Measurements from ENCODE around the gene ASPM. TPM values are rescaled to one million over a fixed set of nuclear protein-coding genes. Genes with fewer than 3 reads are reported as not detected.

ASPM gene
- total and polyA plus RNA-seq, 2 of the 8 experiments (the other 6 are each of a cell fraction or from before 2014, with no cell fraction given) = 5.1 to 50.3 TPM

DNA sequence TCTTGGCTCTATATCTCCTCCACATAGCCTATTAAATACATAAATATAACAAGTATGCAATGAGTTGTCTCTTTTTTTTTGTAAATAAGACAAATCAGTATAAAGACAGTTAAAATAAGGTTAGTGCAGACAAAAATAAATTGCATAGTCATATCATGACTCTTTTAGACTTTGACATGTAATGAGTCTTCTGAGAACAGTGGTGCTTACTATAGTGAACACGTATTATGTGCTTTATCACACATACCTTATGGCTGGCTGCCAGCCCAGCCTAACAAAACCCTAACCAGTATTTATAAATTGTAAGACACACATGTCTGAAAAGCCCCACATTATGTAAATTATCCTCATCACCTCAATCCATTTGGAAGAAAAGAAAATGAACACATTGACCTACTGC, 50.3 kb downstream of the ASPM start:
- no peak overlapping the region for H3K23ac ChIP-seq (ENCODE audit: insufficient read length)
- no peak for TF ChIP-seq RFX5 (IDR thresholded peaks at IDR 0.05; ENCODE audit: borderline replicate concordance, low read depth, low read length)
- TF ChIP-seq SP4 (IDR thresholded peaks at IDR 0.05; ENCODE audit: low read length) = no peak
- no peak for TF ChIP-seq HDAC2 (IDR thresholded peaks at IDR 0.05; ENCODE audit: borderline replicate concordance in 1 of 2, low read depth in 2 of 2, low read length in 2 of 2)
- TF ChIP-seq, protein P1, sequence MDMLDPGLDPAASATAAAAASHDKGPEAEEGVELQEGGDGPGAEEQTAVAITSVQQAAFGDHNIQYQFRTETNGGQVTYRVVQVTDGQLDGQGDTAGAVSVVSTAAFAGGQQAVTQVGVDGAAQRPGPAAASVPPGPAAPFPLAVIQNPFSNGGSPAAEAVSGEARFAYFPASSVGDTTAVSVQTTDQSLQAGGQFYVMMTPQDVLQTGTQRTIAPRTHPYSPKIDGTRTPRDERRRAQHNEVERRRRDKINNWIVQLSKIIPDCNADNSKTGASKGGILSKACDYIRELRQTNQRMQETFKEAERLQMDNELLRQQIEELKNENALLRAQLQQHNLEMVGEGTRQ (IDR thresholded peaks at IDR 0.05; ENCODE audit: low read length) = no peak
- TF ChIP-seq NANOG (IDR thresholded peaks at IDR 0.05; ENCODE audit: insufficient read depth, low read depth, low read length, poor library complexity, severe bottlenecking) = no peak
- TF ChIP-seq MAX (IDR thresholded peaks at IDR 0.05) = no peak
- TF ChIP-seq CTBP2 (IDR thresholded peaks at IDR 0.05; ENCODE audit: borderline replicate concordance, insufficient read depth, insufficient read length, low read length) = no peak
- TF ChIP-seq KDM4A (IDR thresholded peaks at IDR 0.05; ENCODE audit: low read depth, low read length, severe bottlenecking) = no peak
- no peak for TF ChIP-seq CBX8 (IDR thresholded peaks at IDR 0.05; ENCODE audit: borderline replicate concordance, low read depth, low read length)
- TF ChIP-seq POLR2A (IDR thresholded peaks at IDR 0.05; ENCODE audit: control extremely low read depth in 1 of 2, low read depth in 2 of 2, low read length in 2 of 2) = no peak
- TF ChIP-seq MAFK (IDR thresholded peaks at IDR 0.05; ENCODE audit: low read depth, low read length) = no peak
- no peak for TF ChIP-seq EGR1 (IDR thresholded peaks at IDR 0.05; ENCODE audit: borderline replicate concordance, low read depth, low read length)
- no peak for TF ChIP-seq KDM1A (IDR thresholded peaks at IDR 0.05; ENCODE audit: borderline replicate concordance, low read length)

More for the DNA sequence above, 50.3 kb downstream of the ASPM start:
- no peak overlapping the region for H2BK12ac ChIP-seq (ENCODE audit: low read depth, low read length)
- no peak overlapping the region for H4K91ac ChIP-seq (replicated peaks; ENCODE audit: insufficient read length, low read length)
- H3K79me1 ChIP-seq (ENCODE audit: low read depth, low read length) = no peaks in the 10 kb centered on the region
- POLR2A ChIA-PET (ENCODE audit: partially characterized antibody) = interaction anchor here (1.1 to 1.6 kb wide), 2 partner anchors 9 to 16 kb away, joined by 3 to 7 read pairs; no protein-coding TSS in a partner anchor
- no peak overlapping the region for H3K18ac ChIP-seq (ENCODE audit: extremely low read depth, low read length)
- H3K23me2 ChIP-seq (ENCODE audit: low read depth, low read length) = no peaks in the 10 kb centered on the region
- H2BK20ac ChIP-seq (ENCODE audit: low read length) = no peak overlapping the region
- no peaks in the 10 kb centered on the region for H3K79me2 ChIP-seq (ENCODE audit: control insufficient read depth in 1 of 2, insufficient read depth in 2 of 2, low read length in 2 of 2)
- no peaks in the 10 kb centered on the region for H3K4me1 ChIP-seq (replicated peaks in 1 of 4; ENCODE audit: control insufficient read depth in 3 of 4, insufficient read depth in 4 of 4, low read length in 3 of 4)
- no peak overlapping the region for H3K27ac ChIP-seq (ENCODE audit: low read depth, low read length)
- H3K4ac ChIP-seq (replicated peaks; ENCODE audit: insufficient read length, low read depth, low read length) = no peak overlapping the region
- H2BK15ac ChIP-seq (ENCODE audit: low read length) = no peak overlapping the region
- H2AK5ac ChIP-seq (ENCODE audit: low read depth, low read length) = no peak overlapping the region
- peaks cover 0 to 3% of the 10 kb centered on the region in 2 experiments; a peak in 2 of 4 replicates for H3K9me3 ChIP-seq (ENCODE audit: insufficient read depth in 2 of 2, low read depth in 1 of 2, low read length in 1 of 2)
- no peak overlapping the region for H3K9ac ChIP-seq (replicated peaks in 1 of 4; ENCODE audit: extremely low read depth in 1 of 4, low read depth in 3 of 4, low read length in 3 of 4)
- H2AFZ ChIP-seq (ENCODE audit: low read length) = no peak overlapping the region
- CTCF ChIA-PET (ENCODE audit: partially characterized antibody) = no interaction called here
- FAIRE-seq = no peak
- no peaks in the 10 kb centered on the region for H3K27me3 ChIP-seq (replicated peaks in 1 of 4; ENCODE audit: control insufficient read depth in 3 of 4, extremely low read depth in 1 of 4, insufficient read depth in 3 of 4, low read length in 3 of 4)
- no peak overlapping the region for H3K4me2 ChIP-seq (ENCODE audit: insufficient read depth in 1 of 2, low read depth in 2 of 2, low read length in 2 of 2)
- no peak overlapping the region for H3K14ac ChIP-seq (ENCODE audit: insufficient read length)
- WGBS, 2 experiments (ENCODE audit: extremely low coverage in 1 of 2, insufficient coverage in 1 of 2, insufficient read length in 1 of 2, insufficient replicate concordance in 2 of 2, low coverage in 1 of 2, low lambda C conversion rate in 2 of 2, missing lambda C conversion rate in 1 of 2) = 91% methylated on average over 1 of the region's 1 CpG; no CpG with 5 or more reads in 1 of the 2 experiments
- no peak overlapping the region for H2BK120ac ChIP-seq (replicated peaks; ENCODE audit: low read depth, low read length)
- no peak overlapping the region for H3K4me3 ChIP-seq (ENCODE audit: extremely low read depth in 1 of 4, insufficient read depth in 2 of 4, low read depth in 3 of 4, low read length in 4 of 4)
- peaks cover 0 to 37% (median 14%) of the 10 kb centered on the region in 4 experiments; a peak in 7 of 8 replicates for H3K36me3 ChIP-seq (ENCODE audit: control insufficient read depth in 2 of 4, insufficient read depth in 4 of 4, low read length in 3 of 4)
- H4K8ac ChIP-seq (ENCODE audit: extremely low read depth, insufficient read depth, low read length) = no peak overlapping the region
- peaks cover 0 to 3% of the 10 kb centered on the region in 2 experiments for H4K20me1 ChIP-seq (replicated peaks in 1 of 2; ENCODE audit: control insufficient read depth in 1 of 2, insufficient read depth in 2 of 2, low read length in 2 of 2)
- H4K5ac ChIP-seq (ENCODE audit: insufficient read length, low read depth, low read length) = no peak overlapping the region
- H3K56ac ChIP-seq (replicated peaks; ENCODE audit: insufficient read length, low read depth, low read length) = no peak overlapping the region
- DNase-seq (ENCODE audit: low read depth in 1 of 2, low spot score in 2 of 2) = no peak
- H2BK5ac ChIP-seq (ENCODE audit: low read depth, low read length) = no peak overlapping the region

All from H1 (cell line).